Mucosa of stomach (tissue), 1 donor: Measurements from ENCODE around the gene USP7.

ENCODE experiments used
- H3K27me3 ChIP-seq: one replicate; pipeline ENCODE4 v1.7.0; 2013; ENCODE audit warnings: mild to moderate bottlenecking, low read length; ENCODE audit not compliant: control insufficient read depth, insufficient read depth
- H3K36me3 ChIP-seq: one replicate; pipeline ENCODE4 v1.7.0; 2013; ENCODE audit warnings: low read length; ENCODE audit not compliant: control insufficient read depth, insufficient read depth
- H3K4me1 ChIP-seq: one replicate; pipeline ENCODE4 v1.7.0; 2013; ENCODE audit warnings: mild to moderate bottlenecking, low read length; ENCODE audit not compliant: control insufficient read depth, insufficient read depth
- H3K4me3 ChIP-seq: one replicate; pipeline ENCODE4 v1.7.0; 2013; ENCODE audit warnings: low read length
- H3K9ac ChIP-seq: one replicate; pipeline ENCODE4 v1.7.0; 2013; ENCODE audit warnings: mild to moderate bottlenecking, low read length, moderate library complexity
- H3K9me3 ChIP-seq: one replicate; pipeline ENCODE4 v1.7.0; 2013; ENCODE audit warnings: mild to moderate bottlenecking, low read length, moderate library complexity; ENCODE audit not compliant: control insufficient read depth
- donor health status: Pancreatic carcinoma.

The USP7 gene

DNA sequence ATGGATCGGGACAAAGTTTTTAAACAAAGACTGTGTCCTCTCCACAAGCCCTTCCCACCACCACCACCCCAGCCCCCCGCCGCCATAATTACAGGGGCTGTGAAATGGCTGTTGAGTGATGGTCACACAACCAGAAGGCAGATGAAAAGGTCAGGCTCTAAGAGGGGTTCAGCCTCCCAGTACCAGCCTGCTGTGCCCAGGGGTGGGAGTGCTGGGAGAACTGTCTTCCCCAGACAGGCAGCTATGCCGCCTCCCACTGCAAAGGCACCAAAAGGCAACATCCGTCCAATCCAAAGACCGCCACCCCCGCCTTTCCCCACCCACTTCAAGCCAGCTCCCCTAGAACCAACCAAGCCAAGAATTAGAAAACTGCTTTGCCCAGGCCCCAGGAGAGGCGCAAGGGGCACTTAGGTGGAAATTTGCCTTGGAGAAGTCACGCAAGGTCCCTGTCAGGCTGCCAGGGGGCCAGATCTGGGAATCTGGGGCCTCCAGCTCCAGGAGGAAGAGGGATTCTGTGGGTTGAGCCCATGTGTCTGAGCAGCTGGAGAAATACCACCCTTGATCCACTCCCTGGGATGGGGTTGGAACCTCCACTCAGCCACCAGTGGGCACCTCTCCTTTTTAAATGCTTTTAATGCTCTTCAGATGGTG is 109.3 kb downstream of the USP7 start:
- H3K4me3 ChIP-seq = no peak overlapping the region
- no peaks in the 10 kb centered on the region for H3K4me1 ChIP-seq
- H3K9ac ChIP-seq = no peak overlapping the region
- no peaks in the 10 kb centered on the region for H3K9me3 ChIP-seq
- H3K27me3 ChIP-seq = no peaks in the 10 kb centered on the region
- H3K36me3 ChIP-seq = peaks cover 20% of the 10 kb centered on the region

DNA sequence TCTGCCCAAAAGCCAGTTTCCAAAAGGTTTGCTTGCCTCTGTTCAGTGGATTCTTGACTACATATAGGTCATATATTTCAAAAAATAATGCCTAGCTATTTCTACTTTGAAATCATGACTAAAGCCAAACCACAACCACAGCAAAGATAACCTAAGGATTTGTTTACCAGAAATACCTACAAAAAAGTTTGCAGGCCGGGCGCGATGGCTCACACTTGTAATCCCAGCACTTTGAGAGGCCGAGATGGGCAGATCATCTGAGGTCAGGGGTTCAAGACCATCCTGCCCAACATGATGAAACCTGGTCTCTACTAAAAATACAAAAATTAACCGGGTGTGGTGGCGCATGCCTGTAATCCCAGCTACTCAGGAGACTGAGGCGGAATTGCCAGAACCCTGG is 110.1 kb downstream of the USP7 start:
- no peak overlapping the region for H3K9ac ChIP-seq
- no peaks in the 10 kb centered on the region for H3K9me3 ChIP-seq
- no peaks in the 10 kb centered on the region for H3K27me3 ChIP-seq
- no peak overlapping the region for H3K4me3 ChIP-seq
- H3K36me3 ChIP-seq = peaks cover 26% of the 10 kb centered on the region
- no peaks in the 10 kb centered on the region for H3K4me1 ChIP-seq

DNA sequence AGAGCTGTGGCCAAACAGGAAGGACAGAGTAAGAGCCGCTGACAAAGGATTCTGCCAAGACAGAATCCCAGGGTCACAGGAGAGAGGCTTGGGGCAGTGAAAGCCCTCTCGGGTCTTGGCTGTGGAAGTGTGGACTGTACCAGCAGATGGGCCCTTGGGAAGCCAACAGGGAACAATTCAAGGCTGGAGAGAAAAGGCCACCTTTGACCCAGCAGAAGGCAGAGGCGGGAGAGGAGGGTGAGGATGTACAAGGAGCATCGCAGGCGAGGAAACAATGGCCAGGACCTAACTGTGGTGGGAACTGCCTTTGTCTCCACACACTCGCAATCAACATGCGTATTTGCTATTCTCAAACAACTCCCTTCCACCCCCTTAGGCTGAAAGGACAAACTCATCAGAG is 110.6 kb downstream of the USP7 start:
- Histone ChIP-seq H3K4me1 (no peaks in the 10 kb centered on the region), H3K9ac (no peak overlapping the region), H3K9me3 (no peaks in the 10 kb centered on the region), H3K4me3 (no peak overlapping the region), H3K36me3 (peaks cover 26% of the 10 kb centered on the region), H3K27me3 (no peaks in the 10 kb centered on the region)

DNA sequence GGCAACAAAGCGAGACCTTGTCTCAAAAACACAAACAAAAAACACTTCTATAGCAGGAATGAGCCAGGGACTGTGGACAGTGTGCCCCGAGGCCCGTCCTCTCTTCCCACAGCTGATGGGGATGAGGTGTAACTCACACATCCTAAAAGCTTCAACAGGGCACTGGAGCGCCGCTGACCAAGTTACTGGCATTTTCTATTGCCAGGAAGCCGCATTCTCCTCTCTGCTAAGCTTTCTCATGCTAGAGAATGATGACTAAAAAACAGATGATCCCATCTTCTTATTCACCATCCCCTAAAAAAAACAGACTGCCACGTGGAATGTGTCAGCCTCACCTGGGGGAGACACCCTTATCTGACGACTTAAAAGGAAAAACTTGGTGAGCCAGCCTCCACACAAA is 111.2 kb downstream of the USP7 start:
- Histone ChIP-seq H3K4me3 (no peak overlapping the region), H3K36me3 (peaks cover 28% of the 10 kb centered on the region), H3K4me1 (no peaks in the 10 kb centered on the region), H3K9me3 (no peaks in the 10 kb centered on the region), H3K27me3 (no peaks in the 10 kb centered on the region), H3K9ac (no peak overlapping the region)

DNA sequence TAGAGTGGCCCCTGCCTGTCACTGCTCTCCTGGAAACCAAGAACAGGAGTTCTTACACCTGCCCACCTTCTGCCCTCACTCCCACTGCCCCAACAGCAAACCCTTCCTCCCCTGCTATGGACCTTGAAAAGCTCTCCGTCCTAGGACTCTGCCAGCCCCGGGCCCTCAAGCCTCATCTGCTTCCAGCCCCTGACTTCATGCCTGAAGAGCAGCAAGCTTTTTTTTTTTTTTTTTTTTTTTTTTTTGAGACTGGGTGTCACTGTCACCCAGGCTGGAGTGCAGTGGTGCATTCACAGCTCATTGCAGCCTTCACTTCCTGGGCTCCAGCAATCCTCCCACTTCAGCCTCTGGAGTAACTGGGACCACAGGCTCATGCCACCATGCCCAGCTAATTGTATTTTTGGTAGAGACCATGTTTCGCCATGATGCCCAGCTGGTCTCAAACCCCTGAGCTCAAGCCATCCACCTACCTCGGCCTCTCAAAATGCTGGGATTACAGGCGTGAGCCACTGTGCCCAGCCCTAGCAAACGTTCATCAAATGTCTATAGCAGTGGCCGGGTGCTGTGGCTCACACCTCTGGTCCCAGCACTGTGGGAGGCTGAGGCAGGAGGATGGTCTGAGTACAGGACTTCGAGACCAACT is 111.8 kb downstream of the USP7 start:
- Histone ChIP-seq H3K4me1 (no peaks in the 10 kb centered on the region), H3K36me3 (peaks cover 32% of the 10 kb centered on the region), H3K9me3 (no peaks in the 10 kb centered on the region), H3K27me3 (no peaks in the 10 kb centered on the region), H3K4me3 (no peak overlapping the region), H3K9ac (no peak overlapping the region)

DNA sequence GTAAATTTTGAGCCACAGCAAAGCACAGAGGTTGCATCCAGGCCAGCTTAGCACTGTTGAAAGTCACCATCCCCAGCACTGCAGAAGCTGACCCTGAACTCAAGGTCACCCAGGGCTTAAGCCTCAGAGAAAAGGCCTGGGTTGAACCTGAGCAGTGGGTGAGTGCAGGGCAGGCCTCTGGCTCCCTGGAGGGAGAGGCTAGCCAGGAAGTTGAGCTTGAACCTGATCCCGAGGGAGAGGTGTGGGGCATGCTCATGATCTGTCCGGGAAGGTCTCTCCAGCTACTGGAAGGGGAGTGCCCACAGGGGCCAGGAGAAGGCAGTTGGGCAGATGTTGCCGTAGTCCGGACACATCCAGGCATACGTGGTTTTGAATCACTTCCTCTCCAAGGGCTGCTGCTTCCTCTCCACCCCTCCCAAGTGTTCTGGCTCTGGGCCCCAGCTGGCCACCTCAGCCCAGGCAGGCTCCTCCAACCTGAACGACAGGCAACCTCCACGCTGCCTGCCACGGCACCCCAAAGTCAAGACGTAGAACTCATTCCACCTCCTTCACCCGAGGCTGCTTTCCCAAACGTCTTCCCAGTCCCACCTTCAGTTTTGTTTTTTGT is 113.3 kb downstream of the USP7 start:
- Histone ChIP-seq H3K27me3 (no peaks in the 10 kb centered on the region), H3K4me3 (no peak overlapping the region), H3K9ac (no peak overlapping the region), H3K9me3 (no peaks in the 10 kb centered on the region), H3K36me3 (peaks cover 27% of the 10 kb centered on the region), H3K4me1 (no peaks in the 10 kb centered on the region)

DNA sequence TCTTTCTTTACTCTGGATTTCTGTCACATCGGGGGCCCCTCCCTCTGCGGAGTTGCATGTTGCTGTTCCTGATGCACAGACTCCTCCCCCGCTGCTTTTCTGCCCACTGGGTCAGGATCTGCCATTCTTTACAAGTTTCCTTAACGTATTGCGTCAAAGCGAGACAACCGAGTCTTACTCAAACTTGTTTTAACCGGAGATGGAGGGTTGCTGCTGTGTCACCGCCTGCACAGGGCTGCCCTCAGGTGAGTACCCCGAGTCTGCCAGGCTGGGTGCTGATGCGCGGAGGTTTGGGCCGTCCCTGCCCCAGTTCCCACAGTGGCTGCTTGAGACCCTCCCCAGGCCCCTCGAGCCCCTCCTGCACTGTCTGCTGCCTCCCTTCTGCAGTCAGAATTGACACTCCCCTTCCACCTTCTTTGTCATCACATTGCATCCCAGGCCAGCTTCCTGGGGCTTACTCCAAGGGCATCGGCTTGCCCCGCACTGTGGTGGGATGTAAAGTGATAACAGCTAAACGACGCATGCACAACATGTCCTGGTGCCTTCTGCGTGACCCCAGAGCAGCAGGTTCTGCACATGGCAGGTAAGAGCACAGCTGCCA is 114.2 kb downstream of the USP7 start:
- H3K4me3 ChIP-seq = no peak overlapping the region
- no peaks in the 10 kb centered on the region for H3K4me1 ChIP-seq
- no peaks in the 10 kb centered on the region for H3K27me3 ChIP-seq
- no peak overlapping the region for H3K9ac ChIP-seq
- H3K9me3 ChIP-seq = no peaks in the 10 kb centered on the region
- H3K36me3 ChIP-seq = peaks cover 21% of the 10 kb centered on the region

DNA sequence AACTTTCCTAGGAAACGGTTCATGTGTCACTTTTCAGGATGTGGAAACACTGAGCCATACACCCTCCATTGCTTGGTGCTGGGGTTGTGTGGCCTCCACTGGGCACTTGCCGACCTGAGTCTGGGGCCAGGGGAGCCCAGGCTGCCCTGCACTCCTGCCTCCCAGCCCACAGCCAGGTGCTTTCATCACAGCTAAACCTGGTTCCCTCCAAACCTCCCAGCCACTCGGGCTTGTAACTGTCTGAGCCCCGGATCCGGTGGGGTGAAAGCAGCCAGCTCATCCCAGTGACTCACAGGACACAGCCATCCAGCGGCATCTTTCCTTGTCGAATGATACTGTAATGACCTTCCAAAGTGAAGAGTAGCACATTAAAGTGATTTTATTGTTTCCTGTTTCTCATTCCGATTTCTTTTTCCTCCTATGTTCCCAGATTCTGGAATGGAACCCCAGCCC is 114.7 kb downstream of the USP7 start:
- no peaks in the 10 kb centered on the region for H3K4me1 ChIP-seq
- peaks cover 21% of the 10 kb centered on the region for H3K36me3 ChIP-seq
- H3K9me3 ChIP-seq = no peaks in the 10 kb centered on the region
- H3K27me3 ChIP-seq = no peaks in the 10 kb centered on the region
- no peak overlapping the region for H3K9ac ChIP-seq
- no peak overlapping the region for H3K4me3 ChIP-seq

DNA sequence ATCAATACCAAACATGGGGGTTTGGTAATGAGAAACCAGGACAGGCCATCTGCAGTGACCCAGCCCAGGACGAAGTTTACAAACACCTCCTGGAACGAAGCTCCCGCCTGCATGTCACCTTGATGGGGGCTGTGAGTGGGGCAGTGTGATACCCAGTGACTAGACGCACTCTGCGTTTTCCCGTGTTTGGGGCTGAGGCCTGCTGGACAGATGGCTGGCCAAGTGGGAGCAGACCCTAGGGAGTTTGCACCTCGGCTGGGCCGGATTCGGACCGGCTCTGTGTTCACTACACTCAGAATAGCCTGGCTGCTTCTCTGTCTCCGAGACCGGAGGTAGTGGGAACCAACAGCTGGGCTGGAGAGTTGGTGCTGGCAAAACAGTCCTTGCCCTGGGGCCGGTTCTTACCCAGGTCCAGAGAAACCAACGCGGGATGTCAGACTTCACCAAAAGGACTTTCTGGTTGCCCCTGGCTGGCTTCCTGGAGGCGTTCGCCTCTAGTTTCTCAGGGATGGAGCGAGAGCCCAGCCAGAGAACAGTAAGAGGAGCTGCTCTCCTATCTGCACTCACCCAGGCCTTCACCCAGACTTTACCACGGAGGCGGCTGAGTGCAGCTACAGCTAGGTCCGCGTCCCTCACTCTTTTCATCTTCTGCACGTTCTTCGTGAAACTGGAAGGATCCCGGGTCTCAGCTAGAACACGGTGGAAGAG is 115.3 kb downstream of the USP7 start:
- Histone ChIP-seq H3K4me3 (no peak overlapping the region), H3K27me3 (no peaks in the 10 kb centered on the region), H3K9ac (no peak overlapping the region), H3K4me1 (no peaks in the 10 kb centered on the region), H3K36me3 (peaks cover 21% of the 10 kb centered on the region), H3K9me3 (no peaks in the 10 kb centered on the region)

DNA sequence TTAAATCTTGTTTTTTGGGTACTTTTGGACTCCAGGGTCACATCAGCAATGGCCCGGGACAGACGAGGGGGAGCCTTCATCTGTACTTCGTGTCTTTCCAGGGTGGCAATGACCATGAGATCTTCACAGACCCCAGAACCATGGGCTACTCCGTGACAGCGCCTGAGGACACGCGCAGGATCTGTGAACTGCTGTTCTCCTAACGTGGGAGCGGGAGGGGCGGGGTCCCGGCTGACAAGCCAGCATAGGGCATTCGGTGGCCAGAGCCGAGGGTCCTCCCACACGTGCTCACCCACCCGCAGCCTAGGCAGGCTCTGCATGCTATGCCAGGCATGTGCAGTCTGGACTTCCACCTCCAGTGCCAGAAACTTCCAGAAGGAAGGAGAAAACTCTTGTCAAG is 116.1 kb downstream of the USP7 start:
- no peak overlapping the region for H3K4me3 ChIP-seq
- no peak overlapping the region for H3K9ac ChIP-seq
- H3K36me3 ChIP-seq = peaks cover 20% of the 10 kb centered on the region
- H3K9me3 ChIP-seq = no peaks in the 10 kb centered on the region
- no peaks in the 10 kb centered on the region for H3K4me1 ChIP-seq
- no peaks in the 10 kb centered on the region for H3K27me3 ChIP-seq

DNA sequence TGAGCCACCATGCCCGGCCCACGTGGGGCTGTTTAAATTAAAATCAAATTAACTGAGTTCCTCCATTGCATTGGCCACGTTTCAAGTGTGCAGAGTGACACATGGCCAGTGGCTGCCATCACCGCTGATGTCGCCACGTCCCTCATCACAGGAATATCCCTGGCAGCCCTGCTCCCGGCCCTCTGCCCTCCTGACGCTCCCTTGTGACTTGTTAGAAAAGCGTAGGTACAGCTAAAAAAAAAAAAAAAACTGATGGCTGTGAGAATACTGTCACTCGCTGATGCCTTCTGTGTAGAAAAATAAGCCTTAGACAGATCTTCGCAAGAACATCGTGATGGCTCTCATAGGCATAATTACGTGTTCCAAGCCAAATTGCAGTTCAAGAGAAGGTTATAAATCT is 116.6 kb downstream of the USP7 start:
- Histone ChIP-seq H3K9ac (no peak overlapping the region), H3K4me3 (no peak overlapping the region), H3K4me1 (no peaks in the 10 kb centered on the region), H3K9me3 (no peaks in the 10 kb centered on the region), H3K36me3 (peaks cover 17% of the 10 kb centered on the region), H3K27me3 (no peaks in the 10 kb centered on the region)
